GM12878 (cell line): ENCODE results near the gene PLD5. TPM values are rescaled to one million over a fixed set of nuclear protein-coding genes. Genes with fewer than 3 reads are reported as not detected.

Source experiments
- ATAC-seq: fragments of 200-7000 bp; cut with Tn5 transposase; 3 replicates; pipeline ENCODE4 v1.9.1; 2020; ENCODE audit warnings: mild to moderate bottlenecking, moderate library complexity
- BruUV-seq: library from RNA; stranded (reverse); fragments of 400-500 nt; replicated peaks from 2 replicates; lab custom pipeline; 2021; lab: Mats Ljungman, UMichigan
- CTCF ChIA-PET: fragments of 300-600 bp; sonication (Branson Sonifier 250); formaldehyde crosslinking; extraction: SDS; loops from one replicate; lab custom pipeline; 2021; ENCODE audit warnings: inconsistent platforms; lab: Yijun Ruan, JAX
- POLR2A ChIA-PET: fragments of 350-600 bp; formaldehyde crosslinking; extraction: SDS; loops from one replicate; lab custom pipeline; 2021; ENCODE audit warnings: inconsistent platforms; lab: Charles Lee
- RAD21 ChIA-PET: fragments of 300-600 bp; sonication (Branson Sonifier 250); formaldehyde crosslinking; loops from one replicate; lab custom pipeline; 2023; ENCODE audit warnings: antibody characterized with exemption; ENCODE audit not compliant: unreplicated experiment; lab: Charles Lee
- SMC1A ChIA-PET: fragments of 300-600 bp; sonication (Branson Sonifier 250); formaldehyde crosslinking; loops from one replicate; lab custom pipeline; 2023; ENCODE audit not compliant: unreplicated experiment, uncharacterized antibody; lab: Charles Lee
- DNase-seq: peaks from one replicate; pipeline ENCODE4 v3.0.0-alpha.2; 2011; ENCODE audit warnings: low read depth, low spot score
- FAIRE-seq: peaks from 3 replicates; lab custom pipeline; 2011; peaks lifted over from hg19 to GRCh38; lab: Jason Lieb, UNC
- H2AFZ ChIP-seq: 2 replicates; pipeline ENCODE4 v1.6.0; 2011; ENCODE audit warnings: low read depth, low read length, control low read depth; ENCODE audit not compliant: control insufficient read depth
- H3K27ac ChIP-seq: 2 replicates; pipeline ENCODE4 v1.5.1; 2011; ENCODE audit warnings: control low read depth; ENCODE audit not compliant: control insufficient read depth, insufficient read depth
- H3K27me3 ChIP-seq, 2 experiments: replicated peaks in 1 of 2; 2 replicates each; pipeline versions ENCODE4 v1.6.0 to v1.6.1; 2011; ENCODE audit warnings: low read length in 1 of 2; ENCODE audit not compliant: control insufficient read depth in 2 of 2, insufficient read depth in 2 of 2
- H3K36me3 ChIP-seq, 2 experiments: 2 replicates each; pipeline ENCODE4 v1.5.1; 2011; ENCODE audit warnings: low read length in 1 of 2; ENCODE audit not compliant: control insufficient read depth in 2 of 2, insufficient read depth in 2 of 2
- H3K4me1 ChIP-seq: 2 replicates; pipeline ENCODE4 v1.6.1; 2011; ENCODE audit warnings: mild to moderate bottlenecking, low read length, moderate library complexity, mixed read lengths; ENCODE audit not compliant: control insufficient read depth, insufficient read depth
- H3K4me2 ChIP-seq: 2 replicates; pipeline ENCODE4 v1.6.0; 2011; ENCODE audit warnings: control low read depth; ENCODE audit not compliant: control insufficient read depth, insufficient read depth
- H3K4me3 ChIP-seq: fragments of 200-600 bp; sonication (generic); 2 replicates; pipeline ENCODE4 v1.5.1; 2016
- H3K79me2 ChIP-seq: 2 replicates; pipeline ENCODE4 v1.6.0; 2011; ENCODE audit warnings: low read length; ENCODE audit not compliant: control insufficient read depth, insufficient read depth
- H3K9ac ChIP-seq: 2 replicates; pipeline ENCODE4 v1.8.0; 2011; ENCODE audit warnings: low read length, control low read depth, mixed read lengths; ENCODE audit not compliant: control insufficient read depth, insufficient read depth
- H3K9me3 ChIP-seq: replicated peaks from 3 replicates; pipeline ENCODE4 v1.5.1; 2011; ENCODE audit warnings: mild to moderate bottlenecking, low read length; ENCODE audit not compliant: control insufficient read depth, insufficient read depth
- H4K20me1 ChIP-seq: 2 replicates; pipeline ENCODE4 v1.6.0; 2011; ENCODE audit not compliant: control insufficient read depth, insufficient read depth
- CHD2 ChIP-seq: IDR thresholded peaks from 2 replicates; pipeline ENCODE4 v1.6.1; 2011; ENCODE audit warnings: low read depth, low read length, improper control_type of control experiment, borderline replicate concordance
- KDM1A ChIP-seq: fragments of 200-600 bp; sonication (generic); IDR thresholded peaks from 2 replicates; pipeline ENCODE4 v1.6.1; 2016; ENCODE audit warnings: borderline replicate concordance
- MEF2A ChIP-seq: IDR thresholded peaks from 2 replicates; pipeline ENCODE4 v1.6.1; 2011; ENCODE audit warnings: low read depth, mild to moderate bottlenecking, low read length, moderate library complexity; ENCODE audit not compliant: insufficient read depth
- SIN3A ChIP-seq: IDR thresholded peaks from 2 replicates; pipeline ENCODE4 v1.6.1; 2012; ENCODE audit warnings: low read depth, low read length, improper control_type of control experiment
- SMARCA5 ChIP-seq: fragments of 450-650 bp; IDR thresholded peaks from 2 replicates; pipeline ENCODE4 v1.6.1; 2017; ENCODE audit warnings: mild to moderate bottlenecking
- WGBS: methylation state at CpG from one replicate; pipeline ENCODE4 v1.1.6; 2016; ENCODE audit warnings: low lambda C conversion rate; ENCODE audit not compliant: insufficient replicate concordance, insufficient coverage; ENCODE audit errors: missing lambda C conversion rate; 5-methylcytosine and 5-hydroxymethylcytosine counted together
- in situ Hi-C: fragments of 300-500 bp; cut with MboI; formaldehyde crosslinking; loops from 9 replicates; pipeline ENCODE4 v1.14.3; 2018; ENCODE audit warnings: mixed read lengths
- intact Hi-C: fragments of 100-400 bp; cut with micrococcal nuclease; formaldehyde crosslinking; loops from one replicate; pipeline ENCODE4 v1.14.2; 2022; ENCODE audit not compliant: unreplicated experiment
- polyA plus RNA-seq, 11 experiments: library from polyadenylated mRNA; depleted of rRNA in 4 of 11; unstranded in 6 of 11; stranded (reverse) in 5 of 11; fragments of >200 nt; fragmentation: Nextera tagmentation in 4 of 11; fragmentation: Illumina TruSeq in 1 of 11; extraction: Ambion mirVana in 4 of 11; extraction: Trizol in 1 of 11; gene quantifications; 1 replicate in 1 of 11; 2 replicates in 10 of 11; pipeline versions ENCODE4 v1.2.1 to v1.2.3, GENCODE V29; 2011 to 2016; ENCODE audit warnings: inconsistent platforms in 2 of 11, missing spikeins in 2 of 11, low read depth in 1 of 11
- total RNA-seq, 4 experiments: library from RNA; depleted of rRNA in 3 of 4; stranded (reverse); fragments of >200 nt in 3 of 4; fragmentation: Illumina TruSeq in 1 of 4; extraction: Trizol in 1 of 4; gene quantifications; 2 replicates each; pipeline versions ENCODE4 v1.2.1 to v1.2.3, GENCODE V29; 2013 to 2021
- TF ChIP-seq, protein P1 (sequence below): fragments of 150-350 bp; IDR thresholded peaks from 2 replicates; pipeline ENCODE4 v1.6.1; 2014; ENCODE audit warnings: mild to moderate bottlenecking, low read depth, low read length
- TF ChIP-seq, protein P2 (sequence below): IDR thresholded peaks from 2 replicates; pipeline ENCODE4 v1.6.1; 2012; ENCODE audit warnings: low read length, inconsistent platforms

Gene PLD5
- total and polyA plus RNA-seq, 10 of the 15 experiments (the other 5 are each of a cell fraction or from before 2014, with no cell fraction given): not detected

DNA sequence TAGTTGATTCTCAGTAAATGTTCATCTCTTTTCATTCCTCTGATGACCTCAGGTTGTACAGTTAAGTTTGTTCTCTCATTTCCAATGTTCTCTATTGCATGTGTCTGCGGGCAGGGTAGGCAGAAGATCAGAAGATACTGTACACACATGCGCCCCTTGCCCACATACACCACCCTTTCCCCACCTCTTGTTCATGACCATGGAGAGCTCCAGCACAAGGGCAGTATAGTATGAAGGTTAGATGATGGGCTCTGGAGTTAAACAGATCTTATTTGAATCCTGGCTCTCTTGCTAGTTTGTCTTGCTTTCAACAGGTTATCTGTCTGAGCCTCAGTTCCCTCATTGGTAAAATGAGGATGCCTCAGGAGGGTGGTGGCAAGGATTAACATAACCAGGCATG is 17.8 kb upstream of the PLD5 start (continued):
- TF ChIP-seq, protein P1, sequence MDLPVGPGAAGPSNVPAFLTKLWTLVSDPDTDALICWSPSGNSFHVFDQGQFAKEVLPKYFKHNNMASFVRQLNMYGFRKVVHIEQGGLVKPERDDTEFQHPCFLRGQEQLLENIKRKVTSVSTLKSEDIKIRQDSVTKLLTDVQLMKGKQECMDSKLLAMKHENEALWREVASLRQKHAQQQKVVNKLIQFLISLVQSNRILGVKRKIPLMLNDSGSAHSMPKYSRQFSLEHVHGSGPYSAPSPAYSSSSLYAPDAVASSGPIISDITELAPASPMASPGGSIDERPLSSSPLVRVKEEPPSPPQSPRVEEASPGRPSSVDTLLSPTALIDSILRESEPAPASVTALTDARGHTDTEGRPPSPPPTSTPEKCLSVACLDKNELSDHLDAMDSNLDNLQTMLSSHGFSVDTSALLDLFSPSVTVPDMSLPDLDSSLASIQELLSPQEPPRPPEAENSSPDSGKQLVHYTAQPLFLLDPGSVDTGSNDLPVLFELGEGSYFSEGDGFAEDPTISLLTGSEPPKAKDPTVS: no peak
- TF ChIP-seq CHD2: no peak

DNA sequence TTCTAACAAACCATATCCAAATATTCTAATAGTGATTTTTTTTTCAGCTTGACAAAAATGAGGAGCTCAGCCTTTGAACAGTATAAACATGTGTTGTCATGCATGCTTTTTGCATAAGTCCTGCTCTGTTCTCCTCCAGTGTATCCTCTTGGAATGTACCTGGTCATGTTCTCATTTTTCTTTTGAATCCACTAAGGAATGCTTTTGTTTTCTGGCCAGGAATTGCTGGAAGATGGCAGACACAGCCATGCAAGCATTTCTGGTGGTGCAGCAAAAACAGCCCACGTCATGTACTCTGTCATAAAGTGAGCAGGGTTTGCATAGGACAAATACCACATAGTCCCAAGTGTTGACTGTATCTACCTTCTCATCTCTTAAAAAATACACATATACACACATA is 11.5 kb upstream of the PLD5 start:
- CTCF ChIA-PET: no interaction called here
- SMC1A ChIA-PET: no interaction called here
- POLR2A ChIA-PET: no interaction called here
- no peaks in the 10 kb centered on the region for H3K4me1 ChIP-seq
- WGBS: 6% methylated on average over 1 of the region's 1 CpG
- BruUV-seq: no TSS peak
- no peaks in the 10 kb centered on the region for H3K9me3 ChIP-seq
- RAD21 ChIA-PET: no interaction called here
- TF ChIP-seq, protein P1: no peak
- no peak for TF ChIP-seq MEF2A
- TF ChIP-seq KDM1A: no peak
- TF ChIP-seq SMARCA5: no peak
- TF ChIP-seq SIN3A: no peak
- TF ChIP-seq, protein P2, sequence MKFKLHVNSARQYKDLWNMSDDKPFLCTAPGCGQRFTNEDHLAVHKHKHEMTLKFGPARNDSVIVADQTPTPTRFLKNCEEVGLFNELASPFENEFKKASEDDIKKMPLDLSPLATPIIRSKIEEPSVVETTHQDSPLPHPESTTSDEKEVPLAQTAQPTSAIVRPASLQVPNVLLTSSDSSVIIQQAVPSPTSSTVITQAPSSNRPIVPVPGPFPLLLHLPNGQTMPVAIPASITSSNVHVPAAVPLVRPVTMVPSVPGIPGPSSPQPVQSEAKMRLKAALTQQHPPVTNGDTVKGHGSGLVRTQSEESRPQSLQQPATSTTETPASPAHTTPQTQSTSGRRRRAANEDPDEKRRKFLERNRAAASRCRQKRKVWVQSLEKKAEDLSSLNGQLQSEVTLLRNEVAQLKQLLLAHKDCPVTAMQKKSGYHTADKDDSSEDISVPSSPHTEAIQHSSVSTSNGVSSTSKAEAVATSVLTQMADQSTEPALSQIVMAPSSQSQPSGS: no peak
- no peaks in the 10 kb centered on the region for H3K79me2 ChIP-seq
- no peak for ATAC-seq
- H3K36me3 ChIP-seq: no peaks in the 10 kb centered on the region
- no peaks in the 10 kb centered on the region for H3K27me3 ChIP-seq
- H4K20me1 ChIP-seq: no peaks in the 10 kb centered on the region
- no peak overlapping the region for H3K9ac ChIP-seq
- no peak overlapping the region for H3K4me2 ChIP-seq
- no peak for FAIRE-seq
- intact Hi-C loops: no loop called here
- in situ Hi-C loops: no loop called here
- H3K4me3 ChIP-seq: no peak overlapping the region
- H3K27ac ChIP-seq: no peak overlapping the region
- no peak for DNase-seq
- H2AFZ ChIP-seq: no peak overlapping the region
